ENCODE data around the gene ICAM1. TPM values are rescaled to one million over a fixed set of nuclear protein-coding genes. Genes with fewer than 3 reads are reported as not detected.
A peak's percentile ranks its signal among the peaks of the same experiment; 100 is the strongest.

Gene ICAM1
- total and polyA plus RNA-seq, 2 of the 13 experiments (the other 11 are each of a cell fraction or from before 2014, with no cell fraction given), result 37.9 to 98.4 TPM

- Histone ChIP-seq H3K9me3 (ENCODE audit: low read length) (no peaks in the 10 kb centered on the region), H3K9ac (ENCODE audit: insufficient read depth, low read depth, low read length) (no peak overlapping the region), H2AFZ (ENCODE audit: low read length) (no peak overlapping the region), H4K20me1 (ENCODE audit: insufficient read depth, low read length) (peaks cover 3% of the 10 kb centered on the region; the same call in 1 of the 2 replicates), H3K4me2 (ENCODE audit: low read depth, low read length) (no peak overlapping the region), H3K4me1 (ENCODE audit: insufficient read depth, low read length) (peaks cover 12% of the 10 kb centered on the region), H3K27ac (ENCODE audit: extremely low read length, insufficient read depth, low read length) (no peak overlapping the region), H3K36me3 (replicated peaks in 1 of 2; ENCODE audit: control insufficient read depth in 1 of 2, insufficient read depth in 2 of 2, low read length in 2 of 2) (peaks cover 10 to 33% of the 10 kb centered on the region in 2 experiments; a peak in 4 of 5 replicates), H3K4me3 (replicated peaks in 1 of 3; ENCODE audit: insufficient read depth in 1 of 3, low read depth in 2 of 3, low read length in 3 of 3) (no peak overlapping the region), H3K79me2 (ENCODE audit: insufficient read depth, low read length) (peaks cover 3% of the 10 kb centered on the region), H3K27me3 (ENCODE audit: control insufficient read depth in 1 of 2, insufficient read depth in 2 of 2, low read length in 2 of 2) (no peaks in the 10 kb centered on the region)
- no peak for FAIRE-seq
- in situ Hi-C loops (cut with HindIII; ENCODE audit: extremely low pct_ligation_motif_present, low pct_unique_long_range_greater_than_20kb), result no loop called here
- ChIA-PET POLR2A (interaction anchor here (3.3 kb wide), 1 partner anchor 7 kb away, joined by 23 read pairs; the partner anchor contains the start of gene ICAM1), CTCF (ENCODE audit: low intra/inter-chr PET ratio, low total read pairs) (no interaction called here)
- DNase-seq (ENCODE audit: low spot score), result no peak
- TSS peak; percentile 31 for BruUV-seq (replicated peaks)
- intact Hi-C loops (cut with micrococcal nuclease; ENCODE audit: unreplicated experiment), result no loop called here
- TF ChIP-seq ZNF121 (CRISPR knock-in tag; IDR thresholded peaks at IDR 0.05) (peak; percentile 85), ZNF710 (CRISPR knock-in tag; IDR thresholded peaks at IDR 0.05; ENCODE audit: borderline replicate concordance) (no peak)
- ATAC-seq, result no peak
- WGBS (ENCODE audit: low lambda C conversion rate), result 97% methylated on average over 9 of the region's 9 CpGs
Measured at GRCh38 chr19:10277795-10278589, 7.1 kb downstream of the ICAM1 start.

GRCh38 chr19:10278935-10279334, 8.0 kb downstream of the ICAM1 start:
- ATAC-seq (no peak), DNase-seq (ENCODE audit: low spot score) (no peak), FAIRE-seq (no peak)
- ChIA-PET POLR2A (interaction anchor here (2.3 to 3.3 kb wide), 2 partner anchors 8 to 10 kb away, joined by 8 to 23 read pairs; partner anchors contain the start of genes ICAM1 and ICAM5), CTCF (ENCODE audit: low intra/inter-chr PET ratio, low total read pairs) (no interaction called here)
- no peak overlapping the region for H3K9ac ChIP-seq (ENCODE audit: insufficient read depth, low read depth, low read length)
- WGBS (ENCODE audit: low lambda C conversion rate), result 91% methylated on average over 1 of the region's 1 CpG
- H2AFZ ChIP-seq (ENCODE audit: low read length), result no peak overlapping the region
- H3K27me3 ChIP-seq (ENCODE audit: control insufficient read depth in 1 of 2, insufficient read depth in 2 of 2, low read length in 2 of 2), result no peaks in the 10 kb centered on the region
- H3K36me3 ChIP-seq (replicated peaks in 1 of 2; ENCODE audit: control insufficient read depth in 1 of 2, insufficient read depth in 2 of 2, low read length in 2 of 2), result peaks cover 20 to 43% of the 10 kb centered on the region in 2 experiments; a peak in 4 of 5 replicates
- H3K4me1 ChIP-seq (ENCODE audit: insufficient read depth, low read length), result 0 out of 2 replicates have a peak, but pooled peaks cover 3% of the 10 kb centered on the region
- H3K79me2 ChIP-seq (ENCODE audit: insufficient read depth, low read length), result peaks cover 2% of the 10 kb centered on the region
- no peak overlapping the region for H3K4me2 ChIP-seq (ENCODE audit: low read depth, low read length)
- H4K20me1 ChIP-seq (ENCODE audit: insufficient read depth, low read length), result peaks cover 3% of the 10 kb centered on the region; the same call in 1 of the 2 replicates
- intact Hi-C loops (cut with micrococcal nuclease; ENCODE audit: unreplicated experiment), result no loop called here
- no peak overlapping the region for H3K27ac ChIP-seq (ENCODE audit: extremely low read length, insufficient read depth, low read length)
- in situ Hi-C loops (cut with HindIII; ENCODE audit: extremely low pct_ligation_motif_present, low pct_unique_long_range_greater_than_20kb), result no loop called here
- H3K9me3 ChIP-seq (ENCODE audit: low read length), result no peaks in the 10 kb centered on the region
- no TSS peak for BruUV-seq (replicated peaks)
- H3K4me3 ChIP-seq (replicated peaks in 1 of 3; ENCODE audit: insufficient read depth in 1 of 3, low read depth in 2 of 3, low read length in 3 of 3), result no peak overlapping the region
- TF ChIP-seq CENPX (CRISPR knock-in tag; IDR thresholded peaks at IDR 0.05) (no peak), ZIK1 (CRISPR knock-in tag; IDR thresholded peaks at IDR 0.05; ENCODE audit: borderline replicate concordance, low read depth) (no peak), ZBED4 (CRISPR knock-in tag; IDR thresholded peaks at IDR 0.05; ENCODE audit: borderline replicate concordance) (no peak), ZNF253 (CRISPR knock-in tag; IDR thresholded peaks at IDR 0.05; ENCODE audit: borderline replicate concordance) (no peak), ZEB1 (IDR thresholded peaks at IDR 0.05; ENCODE audit: insufficient replicate concordance, low read depth) (no peak), SAP130 (CRISPR knock-in tag; IDR thresholded peaks at IDR 0.05; ENCODE audit: low read depth) (no peak), NR1H2 (CRISPR knock-in tag; IDR thresholded peaks at IDR 0.05; ENCODE audit: borderline replicate concordance, low read depth) (no peak), SPEN (CRISPR knock-in tag; IDR thresholded peaks at IDR 0.05; ENCODE audit: low read depth) (no peak), SKI (IDR thresholded peaks at IDR 0.05; ENCODE audit: partially characterized antibody) (no peak)

Data from HepG2 (cell line).